K562 (cell line): ENCODE results near the gene ATP12A. TPM values are rescaled to one million over a fixed set of nuclear protein-coding genes. Genes with fewer than 3 reads are reported as not detected.

Experiments used
- POLR2B ChIP-seq: fragments of 450-650 bp; IDR thresholded peaks from 2 replicates; pipeline ENCODE4 v1.6.1; 2018; ENCODE audit warnings: low read depth; ENCODE audit not compliant: partially characterized antibody
- ZBTB17 ChIP-seq: fragments of 450-650 bp; formaldehyde crosslinking; IDR thresholded peaks from 2 replicates; pipeline ENCODE4 v1.4.0; 2020; ENCODE audit warnings: mild to moderate bottlenecking
- polyA plus RNA-seq, 8 experiments: library from polyadenylated mRNA; depleted of rRNA in 4 of 8; stranded (reverse) in 5 of 8; unstranded in 3 of 8; fragments of >200 nt; fragmentation: Nextera tagmentation in 2 of 8; fragmentation: Illumina TruSeq in 1 of 8; extraction: Ambion mirVana in 2 of 8; extraction: Trizol in 1 of 8; gene quantifications; 2 replicates each; pipeline versions ENCODE4 v1.2.1 to v1.2.3, GENCODE V29; 2011 to 2014; ENCODE audit warnings: inconsistent platforms in 1 of 8, missing spikeins in 1 of 8
- total RNA-seq, 7 experiments: library from RNA; depleted of rRNA in 6 of 7; stranded (reverse); fragments of >200 nt in 6 of 7; fragmentation: Illumina TruSeq in 2 of 7; extraction: Trizol in 2 of 7; gene quantifications; 2 replicates each; pipeline versions ENCODE4 v1.2.1 to v1.2.3, GENCODE V29; 2011 to 2021; ENCODE audit warnings: low replicate concordance in 1 of 7
- TF ChIP-seq, protein P1 (sequence below): fragments of 450-650 bp; IDR thresholded peaks from 2 replicates; pipeline ENCODE4 v1.6.1; 2016; ENCODE audit warnings: low read depth
- TF ChIP-seq, protein P2 (sequence below): fragments of 250-450 bp; sonication (Bioruptor Pico); IDR thresholded peaks from 2 replicates; pipeline ENCODE4 v1.8.0; 2022; ENCODE audit warnings: inconsistent platforms

Gene ATP12A
- total and polyA plus RNA-seq, 9 of the 15 experiments (the other 6 are each of a cell fraction or from before 2014, with no cell fraction given), result not detected

DNA sequence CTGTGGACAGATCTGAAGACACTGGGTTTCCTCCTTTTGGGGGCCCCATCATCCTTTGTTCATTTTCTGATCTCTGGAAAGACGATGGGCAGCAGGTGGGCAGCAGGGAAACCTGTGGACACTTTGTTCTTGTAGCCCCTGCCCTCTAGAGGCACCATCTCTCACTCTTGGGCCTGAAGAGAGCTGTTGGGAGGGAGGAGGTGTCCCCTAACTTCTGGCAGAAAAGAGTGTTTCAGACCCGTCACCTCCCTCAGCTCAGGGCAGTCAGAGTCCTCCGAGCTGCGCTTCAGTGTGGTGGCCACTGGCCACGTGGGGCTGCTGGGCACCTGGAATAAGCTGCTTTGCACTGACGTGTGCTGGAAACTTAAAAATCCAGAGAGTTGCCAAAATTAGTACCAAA is 56.8 kb downstream of the ATP12A start (continued):
- TF ChIP-seq, protein P1, sequence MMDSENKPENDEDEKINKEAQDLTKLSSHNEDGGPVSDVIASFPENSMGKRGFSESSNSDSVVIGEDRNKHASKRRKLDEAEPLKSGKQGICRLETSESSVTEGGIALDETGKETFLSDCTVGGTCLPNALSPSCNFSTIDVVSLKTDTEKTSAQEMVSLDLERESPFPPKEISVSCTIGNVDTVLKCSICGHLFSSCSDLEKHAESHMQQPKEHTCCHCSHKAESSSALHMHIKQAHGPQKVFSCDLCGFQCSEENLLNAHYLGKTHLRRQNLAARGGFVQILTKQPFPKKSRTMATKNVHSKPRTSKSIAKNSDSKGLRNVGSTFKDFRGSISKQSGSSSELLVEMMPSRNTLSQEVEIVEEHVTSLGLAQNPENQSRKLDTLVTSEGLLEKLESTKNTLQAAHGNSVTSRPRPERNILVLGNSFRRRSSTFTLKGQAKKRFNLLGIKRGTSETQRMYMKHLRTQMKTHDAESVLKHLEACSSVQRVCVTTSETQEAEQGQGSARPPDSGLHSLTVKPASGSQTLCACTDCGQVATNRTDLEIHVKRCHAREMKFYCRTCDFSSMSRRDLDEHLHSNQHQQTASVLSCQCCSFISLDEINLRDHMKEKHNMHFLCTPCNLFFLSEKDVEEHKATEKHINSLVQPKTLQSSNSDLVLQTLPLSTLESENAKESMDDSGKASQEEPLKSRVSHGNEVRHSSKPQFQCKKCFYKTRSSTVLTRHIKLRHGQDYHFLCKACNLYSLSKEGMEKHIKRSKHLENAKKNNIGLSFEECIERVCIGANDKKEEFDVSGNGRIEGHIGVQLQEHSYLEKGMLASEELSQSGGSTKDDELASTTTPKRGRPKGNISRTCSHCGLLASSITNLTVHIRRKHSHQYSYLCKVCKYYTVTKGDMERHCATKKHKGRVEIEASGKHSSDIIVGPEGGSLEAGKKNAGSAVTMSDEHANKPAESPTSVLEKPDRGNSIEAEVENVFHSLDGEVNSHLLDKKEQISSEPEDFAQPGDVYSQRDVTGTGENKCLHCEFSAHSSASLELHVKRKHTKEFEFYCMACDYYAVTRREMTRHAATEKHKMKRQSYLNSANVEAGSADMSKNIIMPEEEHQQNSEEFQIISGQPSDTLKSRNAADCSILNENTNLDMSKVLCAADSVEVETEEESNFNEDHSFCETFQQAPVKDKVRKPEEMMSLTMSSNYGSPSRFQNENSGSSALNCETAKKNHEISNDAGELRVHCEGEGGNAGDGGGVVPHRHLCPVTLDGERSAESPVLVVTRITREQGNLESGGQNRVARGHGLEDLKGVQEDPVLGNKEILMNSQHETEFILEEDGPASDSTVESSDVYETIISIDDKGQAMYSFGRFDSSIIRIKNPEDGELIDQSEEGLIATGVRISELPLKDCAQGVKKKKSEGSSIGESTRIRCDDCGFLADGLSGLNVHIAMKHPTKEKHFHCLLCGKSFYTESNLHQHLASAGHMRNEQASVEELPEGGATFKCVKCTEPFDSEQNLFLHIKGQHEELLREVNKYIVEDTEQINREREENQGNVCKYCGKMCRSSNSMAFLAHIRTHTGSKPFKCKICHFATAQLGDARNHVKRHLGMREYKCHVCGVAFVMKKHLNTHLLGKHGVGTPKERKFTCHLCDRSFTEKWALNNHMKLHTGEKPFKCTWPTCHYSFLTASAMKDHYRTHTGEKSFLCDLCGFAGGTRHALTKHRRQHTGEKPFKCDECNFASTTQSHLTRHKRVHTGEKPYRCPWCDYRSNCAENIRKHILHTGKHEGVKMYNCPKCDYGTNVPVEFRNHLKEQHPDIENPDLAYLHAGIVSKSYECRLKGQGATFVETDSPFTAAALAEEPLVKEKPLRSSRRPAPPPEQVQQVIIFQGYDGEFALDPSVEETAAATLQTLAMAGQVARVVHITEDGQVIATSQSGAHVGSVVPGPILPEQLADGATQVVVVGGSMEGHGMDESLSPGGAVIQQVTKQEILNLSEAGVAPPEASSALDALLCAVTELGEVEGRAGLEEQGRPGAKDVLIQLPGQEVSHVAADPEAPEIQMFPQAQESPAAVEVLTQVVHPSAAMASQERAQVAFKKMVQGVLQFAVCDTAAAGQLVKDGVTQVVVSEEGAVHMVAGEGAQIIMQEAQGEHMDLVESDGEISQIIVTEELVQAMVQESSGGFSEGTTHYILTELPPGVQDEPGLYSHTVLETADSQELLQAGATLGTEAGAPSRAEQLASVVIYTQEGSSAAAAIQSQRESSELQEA, result no peak
- TF ChIP-seq POLR2B (no peak), ZBTB17 (CRISPR knock-in tag) (no peak)
- TF ChIP-seq, protein P2, sequence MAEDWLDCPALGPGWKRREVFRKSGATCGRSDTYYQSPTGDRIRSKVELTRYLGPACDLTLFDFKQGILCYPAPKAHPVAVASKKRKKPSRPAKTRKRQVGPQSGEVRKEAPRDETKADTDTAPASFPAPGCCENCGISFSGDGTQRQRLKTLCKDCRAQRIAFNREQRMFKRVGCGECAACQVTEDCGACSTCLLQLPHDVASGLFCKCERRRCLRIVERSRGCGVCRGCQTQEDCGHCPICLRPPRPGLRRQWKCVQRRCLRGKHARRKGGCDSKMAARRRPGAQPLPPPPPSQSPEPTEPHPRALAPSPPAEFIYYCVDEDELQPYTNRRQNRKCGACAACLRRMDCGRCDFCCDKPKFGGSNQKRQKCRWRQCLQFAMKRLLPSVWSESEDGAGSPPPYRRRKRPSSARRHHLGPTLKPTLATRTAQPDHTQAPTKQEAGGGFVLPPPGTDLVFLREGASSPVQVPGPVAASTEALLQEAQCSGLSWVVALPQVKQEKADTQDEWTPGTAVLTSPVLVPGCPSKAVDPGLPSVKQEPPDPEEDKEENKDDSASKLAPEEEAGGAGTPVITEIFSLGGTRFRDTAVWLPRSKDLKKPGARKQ (CRISPR knock-in tag), result no peak
- TF ChIP-seq, all 486 proteins: peak for 0
